HK-2 (cell line): ENCODE measurements around the gene SRRM4.
"Not testable (repeated sequence)": the region's sequence is repeated elsewhere in the genome, so short reads cannot be mapped to it uniquely, and the experiment has no call there.

Experiments used
- DNase-seq: peaks from one replicate; pipeline ENCODE4 v3.0.0-alpha.2; 2018; ENCODE audit not compliant: unreplicated experiment

SRRM4 gene

DNA sequence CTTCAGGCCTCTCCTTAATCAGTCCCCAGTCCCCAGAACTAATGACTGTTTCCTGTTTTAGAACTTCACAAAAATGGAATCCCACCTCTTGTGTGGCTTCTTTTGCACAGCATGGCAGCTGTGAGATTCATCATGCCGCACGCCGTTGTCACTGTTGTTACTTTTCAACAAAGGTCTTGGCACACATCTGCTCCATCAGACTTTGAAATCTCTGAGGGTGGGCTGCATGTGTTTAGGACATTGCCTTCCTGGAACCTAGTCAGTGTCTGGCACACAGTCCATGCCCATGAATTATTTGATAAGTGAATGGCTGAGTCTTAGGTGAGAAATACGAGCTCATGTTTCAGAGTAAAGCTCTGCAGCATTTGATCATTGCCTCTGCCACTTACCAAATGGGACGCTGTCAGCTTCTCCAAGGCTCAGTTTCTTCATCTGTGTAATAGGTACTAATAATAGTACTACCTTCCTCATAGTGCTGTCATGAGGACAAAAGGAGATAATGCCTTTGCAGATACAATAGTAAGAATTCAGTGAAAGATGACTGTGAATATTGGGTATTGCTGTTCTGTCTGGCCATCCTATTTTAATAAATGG is 90.4 kb downstream of the SRRM4 start:
- no peak for DNase-seq

DNA sequence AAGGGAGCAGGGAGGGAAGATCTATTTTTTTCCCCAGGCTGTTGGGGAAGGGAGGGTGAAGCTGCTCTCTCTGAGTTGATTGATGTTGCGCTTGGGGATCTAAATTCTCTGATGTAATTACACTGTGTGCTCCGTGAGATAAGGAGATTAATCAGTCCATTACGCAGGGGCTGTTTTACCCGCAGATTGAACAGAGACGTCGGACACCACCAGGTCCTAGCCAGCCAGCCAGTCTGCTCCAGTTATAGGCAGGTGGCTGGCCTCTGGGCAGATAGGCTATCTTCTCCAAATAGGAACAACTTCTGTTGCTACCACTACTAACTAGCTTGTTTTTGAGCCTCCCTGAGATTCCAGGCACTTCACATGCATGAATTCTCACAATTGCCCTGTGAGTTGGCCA is 91.1 kb downstream of the SRRM4 start:
- no peak for DNase-seq

DNA sequence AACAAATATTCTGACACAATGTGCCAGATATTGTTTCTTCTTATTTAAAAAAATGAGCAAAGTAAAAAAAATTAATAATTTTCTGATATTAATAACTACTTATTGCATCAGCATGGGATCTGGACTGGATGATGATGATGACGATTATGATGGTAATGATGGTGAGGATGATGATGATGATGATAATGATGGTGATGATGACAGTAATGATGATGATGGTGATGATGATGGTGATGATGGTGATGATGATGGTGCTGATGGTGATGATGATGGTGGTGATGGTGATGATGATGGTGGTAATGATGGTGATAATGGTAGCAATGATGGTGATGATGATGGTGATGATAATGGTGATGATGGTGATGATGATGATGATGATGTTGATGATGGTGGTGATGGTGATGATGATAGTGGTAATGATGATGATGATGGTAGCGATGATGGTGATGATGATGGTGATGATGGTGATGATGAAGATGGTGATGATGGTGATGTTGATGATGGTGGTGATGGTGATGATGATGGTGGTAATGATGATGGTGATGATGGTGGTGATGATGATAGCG is 94.0 kb downstream of the SRRM4 start:
- no peak for DNase-seq

DNA sequence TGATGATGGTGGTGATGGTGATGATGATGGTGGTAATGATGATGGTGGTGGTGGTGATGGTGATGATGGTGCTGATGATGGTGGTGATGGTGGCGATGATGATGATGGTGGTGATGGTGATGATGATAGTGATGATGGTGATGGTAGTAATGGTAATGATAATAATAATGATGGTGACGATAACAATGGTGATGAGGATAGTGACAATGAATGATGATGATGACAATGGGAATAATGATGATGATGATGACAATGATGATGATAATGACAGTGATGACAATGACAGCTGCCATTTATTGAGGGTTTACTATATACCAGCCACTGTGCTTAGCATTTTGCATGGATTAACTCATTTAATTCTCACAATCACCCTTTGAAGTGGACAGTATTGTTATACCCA is 94.6 kb downstream of the SRRM4 start:
- DNase-seq: no peak

DNA sequence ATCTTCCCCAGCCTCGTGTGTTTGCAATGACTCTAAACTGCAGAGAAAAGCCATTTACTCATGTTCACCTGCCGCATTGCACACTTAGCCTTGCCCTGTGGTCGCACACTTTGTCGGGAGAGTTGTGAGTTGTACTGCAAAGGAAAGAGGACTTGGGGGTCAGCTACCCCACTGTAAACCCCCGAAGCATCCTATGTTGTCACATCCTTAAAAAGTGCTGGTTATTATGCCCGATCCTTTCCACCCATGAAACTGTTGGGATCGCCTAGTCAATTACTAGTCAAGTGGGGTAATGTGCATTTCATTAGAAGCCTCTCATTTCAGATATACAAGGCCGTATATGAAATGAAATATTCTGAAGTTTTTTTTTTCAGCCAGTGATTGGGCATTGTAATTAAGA is 98.2 kb downstream of the SRRM4 start:
- no peak for DNase-seq

DNA sequence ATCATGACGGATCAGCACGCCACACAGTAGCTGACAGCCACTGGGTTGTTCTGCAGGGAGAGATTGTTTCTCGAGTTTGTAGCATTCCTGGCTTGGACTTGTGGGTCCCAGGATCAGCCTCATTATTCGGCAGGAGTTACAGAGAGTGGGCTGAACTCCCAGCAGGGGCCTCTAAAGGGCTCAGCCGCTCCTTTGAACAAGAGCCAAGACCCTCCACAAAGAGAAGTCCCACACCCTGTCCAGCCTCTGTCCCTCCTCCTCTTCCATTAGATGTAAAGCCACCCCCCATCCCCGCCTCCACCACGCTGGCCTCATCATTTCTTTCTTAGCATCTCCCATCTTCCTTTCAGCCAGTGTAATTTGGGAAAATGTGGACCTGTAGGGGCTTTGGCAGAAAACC is 100.7 kb downstream of the SRRM4 start:
- no peak for DNase-seq

DNA sequence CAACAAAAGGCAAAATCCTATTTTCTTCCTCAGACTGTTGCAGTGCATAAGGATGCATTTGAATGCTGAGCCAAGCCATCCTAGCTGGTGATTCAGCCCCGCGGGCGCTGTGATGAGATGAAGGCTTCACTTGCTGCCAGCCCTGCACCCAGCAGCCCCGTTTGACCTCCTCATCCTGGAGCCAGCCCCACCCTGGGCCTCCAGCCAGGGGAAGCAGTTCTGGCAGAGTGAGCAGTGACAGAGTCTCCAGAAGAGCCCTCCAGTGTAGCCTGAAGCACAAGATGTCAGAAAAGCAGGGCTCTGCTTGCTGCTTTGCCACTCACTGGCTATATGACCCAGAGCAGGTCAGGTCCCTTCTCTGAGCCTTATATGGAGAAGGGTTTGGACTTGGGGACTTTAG is 101.2 kb downstream of the SRRM4 start:
- DNase-seq: no peak

DNA sequence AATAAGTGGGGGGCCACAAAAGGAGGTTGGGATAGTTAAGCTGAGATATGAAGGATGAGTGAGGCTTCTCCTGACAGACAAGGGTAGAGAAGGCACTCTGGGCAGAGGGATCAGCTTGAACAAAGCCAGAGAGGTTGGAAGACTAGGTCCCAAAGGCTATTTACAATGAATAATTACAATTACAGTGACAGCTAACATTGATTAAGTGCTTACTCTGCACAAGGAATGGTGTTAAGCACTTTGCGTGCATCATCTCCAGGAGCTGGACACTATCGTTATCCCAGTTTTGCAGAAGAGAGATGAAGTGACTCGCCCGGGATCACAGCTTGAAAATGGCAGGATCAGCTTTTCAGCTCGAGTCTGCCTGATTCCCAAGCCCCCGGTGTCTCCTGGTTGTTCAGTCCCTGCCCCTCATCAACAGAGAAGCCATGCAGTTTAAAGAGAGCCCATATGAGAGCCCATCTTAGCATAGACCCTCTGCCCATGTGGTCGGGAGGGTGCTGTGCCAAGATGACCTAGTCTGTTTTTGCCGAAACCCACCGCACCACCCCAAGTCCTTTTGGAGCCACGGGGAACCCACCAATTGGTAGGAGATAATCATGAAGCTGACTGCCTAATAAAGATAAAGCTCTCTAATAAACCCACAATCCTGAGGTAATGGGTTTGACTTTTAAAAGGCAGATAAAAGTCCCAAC is 107.5 kb downstream of the SRRM4 start:
- no peak for DNase-seq

DNA sequence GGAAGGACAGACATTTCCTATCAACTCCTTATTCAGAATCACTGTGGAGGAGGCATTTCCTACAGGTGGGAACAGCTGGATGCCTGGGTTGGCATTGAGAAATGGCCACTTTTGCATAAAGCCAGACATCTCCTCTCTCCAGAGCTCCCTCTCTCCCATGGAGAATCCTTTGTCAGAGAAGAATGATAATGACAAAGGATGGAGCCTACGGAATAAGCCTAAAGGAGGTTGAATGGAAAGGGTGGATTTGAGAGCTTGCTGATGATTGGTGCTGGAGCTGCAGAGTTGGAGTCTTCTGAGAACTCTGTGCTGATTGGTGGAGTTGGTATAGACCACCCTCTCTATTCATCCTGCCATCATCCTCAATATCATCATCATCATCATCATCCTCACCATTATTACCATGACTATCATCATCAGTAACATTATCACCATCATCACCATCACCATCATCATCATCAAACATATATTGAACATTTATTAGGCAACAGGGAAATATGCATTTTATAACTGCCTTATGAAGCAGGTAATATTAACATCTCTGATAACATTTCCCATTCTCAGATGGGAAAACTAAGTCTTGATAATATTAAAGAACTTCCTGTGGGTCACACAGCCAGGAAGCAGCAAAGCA is 108.2 kb downstream of the SRRM4 start:
- DNase-seq: no peak

DNA sequence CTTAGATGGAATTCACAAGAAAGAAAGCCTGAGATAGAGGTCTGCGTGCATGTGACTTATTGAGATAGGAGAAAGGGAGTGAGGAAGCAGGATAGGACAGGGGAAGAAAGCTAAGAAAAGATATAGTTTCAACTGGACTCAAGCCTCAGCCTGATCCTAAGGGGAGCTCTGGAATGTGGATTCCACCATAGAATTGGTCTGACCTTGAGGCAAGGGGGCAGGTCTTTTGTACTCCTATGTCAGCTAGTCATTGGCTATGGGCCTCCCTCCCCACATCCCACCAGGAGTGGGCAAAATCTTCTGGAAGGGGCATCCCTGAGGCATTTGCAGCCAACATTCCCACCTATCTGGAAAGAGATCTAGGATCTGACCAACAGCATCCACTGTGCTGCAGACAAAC is 108.9 kb downstream of the SRRM4 start:
- no peak for DNase-seq

DNA sequence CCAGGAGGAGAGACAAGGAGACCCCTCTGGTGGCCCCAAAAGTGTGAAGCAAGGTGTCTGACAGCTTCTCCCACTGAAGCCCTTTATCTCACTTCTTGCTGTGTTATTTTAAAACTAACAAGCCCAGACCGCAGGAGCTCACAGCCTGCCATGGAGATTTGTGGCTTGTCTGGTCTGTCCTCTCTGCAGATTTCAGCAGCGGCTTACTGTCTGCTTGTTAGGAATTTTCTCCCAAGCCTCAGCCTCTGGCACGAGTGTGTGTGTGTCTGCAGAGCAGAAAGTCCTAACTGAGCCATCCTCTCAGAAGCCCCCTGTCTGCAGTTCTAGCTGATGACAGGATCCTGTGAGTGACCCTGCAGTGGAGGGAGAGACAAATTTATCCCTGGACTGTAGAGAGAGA is 109.5 kb downstream of the SRRM4 start:
- no peak for DNase-seq

DNA sequence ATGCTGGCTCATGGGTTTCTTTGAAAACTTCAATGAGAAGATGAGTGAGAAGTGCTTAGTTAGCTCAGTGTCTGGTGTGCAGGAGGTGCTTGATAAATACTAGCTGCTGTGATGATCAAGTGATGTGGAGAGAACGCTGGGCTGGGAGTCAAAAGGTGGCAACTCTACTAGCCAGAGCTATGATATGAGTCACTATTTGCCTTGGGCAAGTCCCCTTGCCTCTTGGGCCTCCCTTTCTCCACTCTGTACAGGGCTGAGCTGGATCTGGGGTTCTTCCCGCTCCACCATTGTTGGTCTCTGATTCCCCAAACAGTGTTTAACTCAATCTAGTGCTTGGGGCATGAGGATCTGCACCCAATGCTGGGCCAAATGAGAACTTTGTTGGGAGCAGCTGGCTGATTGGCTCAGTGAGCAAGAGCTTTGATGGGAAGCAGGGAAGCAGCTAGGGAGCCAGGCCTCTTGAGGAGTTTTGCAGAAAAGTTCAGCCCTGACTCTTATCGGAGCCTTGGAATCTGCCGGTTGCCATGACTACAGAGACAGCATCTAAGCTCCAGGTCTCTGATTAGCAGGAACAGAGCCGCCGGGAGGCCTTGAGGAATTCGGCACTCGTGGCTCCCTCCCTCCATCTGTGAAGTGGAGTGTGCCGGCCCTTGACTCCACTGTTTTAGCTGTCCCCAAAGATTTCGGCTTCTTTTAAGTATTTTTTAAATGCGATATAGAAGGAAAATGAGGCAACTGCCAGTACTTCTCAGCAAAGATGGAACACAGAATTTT is 115.3 kb downstream of the SRRM4 start:
- DNase-seq: no peak

DNA sequence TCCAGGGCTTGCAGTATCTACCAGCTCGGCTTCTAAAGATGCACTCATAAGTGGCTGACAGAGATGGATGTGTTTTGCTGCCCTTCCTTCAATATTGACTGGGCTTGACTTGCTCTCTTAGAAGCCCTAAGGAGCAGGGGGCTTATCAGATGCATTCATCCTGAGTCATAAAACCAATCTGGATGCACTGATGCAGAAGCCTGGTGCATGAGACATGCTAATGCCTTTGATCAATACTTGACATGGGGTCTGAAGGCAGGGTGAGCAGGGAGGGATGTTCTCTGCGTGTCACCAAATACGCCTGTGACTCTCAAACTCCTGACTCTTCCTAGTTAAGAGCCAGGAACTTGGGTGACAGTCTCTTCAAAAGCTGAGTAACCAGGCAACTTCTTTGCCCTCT is 119.6 kb downstream of the SRRM4 start:
- DNase-seq: no peak

DNA sequence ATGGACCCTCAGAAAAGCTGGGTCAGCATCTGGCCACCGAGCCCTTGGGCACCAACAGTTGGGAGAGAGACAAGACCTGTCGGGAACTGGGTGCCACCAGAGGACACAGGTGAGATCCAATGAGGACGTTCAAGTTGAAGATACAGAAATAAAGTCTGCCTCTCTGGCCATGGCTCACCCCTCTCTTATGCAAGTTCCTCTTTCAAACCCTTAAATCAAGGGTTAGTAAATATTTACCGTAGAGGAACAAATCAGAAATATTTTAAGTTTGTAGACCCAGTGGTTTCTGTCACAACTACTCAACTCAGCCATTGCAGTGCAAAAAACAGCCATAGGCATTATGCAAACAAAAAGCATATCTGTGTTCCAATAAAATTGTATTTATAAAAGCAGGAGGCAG is 120.9 kb downstream of the SRRM4 start:
- no peak for DNase-seq

DNA sequence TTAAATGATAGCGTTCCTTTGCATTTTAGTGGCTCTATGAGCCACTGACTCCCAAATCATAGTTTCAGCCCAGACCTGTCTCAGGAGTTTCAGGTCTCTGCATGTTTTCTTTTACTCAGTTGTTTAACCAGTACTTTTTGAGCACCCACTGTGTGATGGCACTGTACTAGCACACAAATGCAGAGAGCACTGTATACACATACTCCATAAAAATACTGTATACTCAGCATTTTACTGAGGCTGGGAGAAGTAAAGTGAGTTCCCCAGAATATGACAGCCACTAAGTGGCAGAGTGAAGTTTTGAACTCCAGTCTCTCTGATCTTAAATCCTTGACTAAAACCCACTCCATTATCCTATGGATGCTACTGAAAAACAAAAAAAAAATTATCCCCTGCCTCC is 121.4 kb downstream of the SRRM4 start:
- DNase-seq: no peak

DNA sequence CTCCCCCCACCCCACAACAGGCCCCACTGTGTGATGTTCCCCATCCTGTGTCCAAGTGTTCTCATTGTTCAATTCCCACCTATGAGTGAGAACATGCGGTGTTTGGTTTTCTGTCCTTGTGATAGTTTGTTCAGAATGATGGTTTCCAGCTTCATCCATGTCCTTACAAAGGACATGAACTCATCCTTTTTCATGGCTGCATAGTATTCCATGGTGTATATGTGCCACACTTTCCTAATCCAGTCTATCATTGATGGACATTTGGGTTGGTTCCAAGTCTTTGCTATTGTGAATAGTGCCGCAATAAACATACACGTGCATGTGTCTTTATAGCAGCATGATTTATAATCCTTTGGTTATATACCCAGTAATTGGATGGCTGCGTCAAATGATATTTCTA is 123.6 kb downstream of the SRRM4 start:
- not testable (repeated sequence) for DNase-seq

DNA sequence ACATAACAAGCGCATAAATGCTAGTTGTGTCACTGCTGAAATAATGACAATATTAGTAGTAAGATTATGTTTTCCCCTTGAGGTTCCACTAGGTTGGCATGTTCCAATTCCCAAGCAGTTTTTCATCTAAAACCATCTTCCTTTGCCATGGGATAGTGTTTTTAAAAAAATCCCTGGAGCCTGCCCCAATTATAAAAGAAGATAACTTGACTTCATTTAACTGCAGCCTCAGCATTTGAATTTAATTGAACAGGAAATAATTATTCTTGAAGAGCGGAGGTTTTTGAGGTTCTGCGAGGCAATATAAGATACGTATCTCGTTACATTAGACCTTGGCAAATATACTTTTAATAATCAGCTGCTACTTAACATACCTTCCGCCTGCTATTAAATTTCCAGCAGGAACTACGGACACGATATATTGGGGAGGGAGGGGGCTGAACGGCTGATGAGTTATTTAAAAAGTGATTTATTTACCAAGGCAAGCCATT is 132.2 kb downstream of the SRRM4 start:
- DNase-seq: no peak

DNA sequence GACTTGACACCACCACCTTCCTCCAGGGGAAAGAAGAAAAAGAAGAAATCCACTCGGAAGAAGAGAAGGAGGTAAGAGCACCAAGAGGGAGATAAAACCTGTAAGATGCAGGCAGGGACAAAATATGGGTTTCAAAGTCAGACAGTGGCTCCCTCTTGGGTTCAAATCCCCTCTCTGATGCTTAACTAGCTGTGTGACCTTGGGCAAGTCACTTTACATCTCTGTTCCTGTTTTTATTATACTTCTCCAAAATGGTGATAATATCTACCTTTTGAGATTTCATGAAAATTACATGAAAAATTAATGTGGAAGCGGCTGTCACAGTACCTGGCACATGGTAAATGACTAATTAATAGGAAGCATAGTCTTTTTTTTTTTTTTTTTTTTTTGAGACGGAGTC is 133.0 kb downstream of the SRRM4 start:
- DNase-seq: no peak

DNA sequence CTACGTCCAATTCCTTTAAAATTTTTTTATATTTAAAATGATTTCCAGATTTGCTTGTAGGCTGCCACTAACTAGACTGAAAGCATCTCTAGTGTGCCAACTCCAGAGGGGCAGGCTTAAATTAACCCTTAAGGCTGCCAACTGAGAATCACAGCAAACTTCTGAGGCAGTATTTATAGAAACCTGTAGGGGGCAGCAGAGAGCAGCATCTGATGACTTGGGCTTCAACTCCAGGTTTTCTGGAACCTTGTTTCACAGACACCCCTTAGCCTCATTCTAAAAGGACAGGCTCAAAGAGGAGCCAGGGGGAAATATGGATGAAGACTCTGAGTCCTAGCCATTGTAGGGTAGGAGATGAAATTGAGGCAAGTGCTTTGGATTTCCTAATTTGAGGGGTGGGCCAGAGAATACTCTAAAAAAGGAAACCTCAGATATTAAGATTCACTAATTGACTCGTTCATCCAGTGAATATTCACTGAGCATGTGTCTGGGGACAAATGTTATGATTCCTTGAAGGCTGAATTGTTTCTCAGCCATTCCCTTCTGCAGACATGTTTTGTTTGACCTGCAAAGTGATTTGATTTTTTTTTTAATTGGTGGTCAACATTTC is 134.1 kb downstream of the SRRM4 start:
- peak; percentile 36 for DNase-seq

DNA sequence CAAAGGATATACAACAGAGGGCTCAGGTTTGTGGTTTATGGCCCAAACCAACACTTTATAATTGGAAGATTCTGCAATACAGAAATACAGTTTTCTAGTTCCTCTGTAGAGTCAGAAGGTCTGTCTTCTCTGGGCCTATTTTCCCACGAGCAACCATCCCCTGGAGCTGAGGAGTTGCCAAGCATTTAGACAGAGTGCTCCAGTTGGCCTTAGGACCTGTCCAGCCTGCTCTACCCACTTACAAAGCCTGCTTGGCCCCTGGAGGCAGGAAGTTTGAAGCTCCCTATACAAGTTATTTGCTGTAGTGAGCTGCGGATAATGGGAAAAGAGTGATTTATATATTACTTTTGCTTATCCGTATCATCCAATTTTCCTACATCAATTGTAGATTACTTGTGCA is 136.6 kb downstream of the SRRM4 start:
- DNase-seq: no peak

DNA sequence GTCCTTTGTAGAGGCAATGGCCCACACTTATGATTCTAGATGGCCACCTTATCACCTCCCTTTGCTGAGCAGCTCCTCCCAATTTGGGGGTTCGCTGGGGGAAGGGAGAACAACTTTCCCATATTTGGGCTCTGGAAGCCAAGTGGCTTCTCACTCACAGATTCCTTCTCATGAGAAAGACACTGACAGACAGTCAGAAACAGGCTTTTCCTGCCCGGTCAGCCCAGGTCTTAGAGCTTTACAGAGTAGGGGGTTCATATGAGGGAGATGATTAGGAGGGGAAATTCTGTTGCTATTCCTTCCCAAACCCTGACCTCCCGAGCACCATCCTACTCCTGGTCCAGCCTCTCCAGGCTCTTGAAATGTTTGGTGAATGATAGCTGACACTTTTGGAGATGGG is 137.3 kb downstream of the SRRM4 start:
- no peak for DNase-seq

DNA sequence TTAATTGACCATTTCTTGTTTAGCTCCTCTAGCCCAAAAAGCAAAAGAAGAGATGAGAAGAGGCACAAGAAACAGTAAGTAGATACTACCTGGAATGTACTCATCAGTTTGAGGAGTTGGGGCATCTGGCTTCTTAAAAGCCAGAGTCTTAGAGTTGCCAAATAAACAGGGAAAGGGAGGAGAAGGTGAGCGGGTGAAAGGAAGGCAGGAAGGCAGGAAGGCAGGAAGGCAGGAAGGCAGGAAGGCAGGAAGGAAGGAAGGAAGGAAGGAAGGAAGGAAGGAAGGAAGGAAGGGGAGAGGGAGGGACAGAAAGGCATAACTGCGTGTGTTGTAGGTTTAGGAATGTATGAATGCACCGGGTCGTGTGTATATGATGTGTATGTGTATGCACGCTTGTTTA is 140.7 kb downstream of the SRRM4 start:
- no peak for DNase-seq
